HepG2 (cell line): ENCODE measurements around the gene FERMT2. TPM values are rescaled to one million over a fixed set of nuclear protein-coding genes. Genes with fewer than 3 reads are reported as not detected.

Experiments
- ATAC-seq: fragments of 200-7000 bp; cut with Tn5 transposase; 3 replicates; pipeline ENCODE4 v1.9.1; 2020; ENCODE audit warnings: mild to moderate bottlenecking, moderate library complexity
- BruUV-seq: library from RNA; stranded (reverse); fragments of 400-500 nt; replicated peaks from 2 replicates; lab custom pipeline; 2021; lab: Mats Ljungman, UMichigan
- CTCF ChIA-PET: fragments of 300-600 bp; formaldehyde crosslinking; extraction: SDS; loops from one replicate; lab custom pipeline; 2021; ENCODE audit warnings: low total read pairs, inconsistent platforms, low intra/inter-chr PET ratio; lab: Yijun Ruan, JAX
- POLR2A ChIA-PET: fragments of 350-600 bp; sonication (Branson Sonifier 250); formaldehyde crosslinking; loops from one replicate; lab custom pipeline; 2020; ENCODE audit warnings: antibody characterized with exemption, inconsistent platforms; lab: Yijun Ruan, JAX
- DNase-seq: peaks from one replicate; pipeline ENCODE4 v3.0.0-alpha.2; 2015; ENCODE audit warnings: low spot score
- FAIRE-seq: peaks from 3 replicates; lab custom pipeline; 2011; peaks lifted over from hg19 to GRCh38; lab: Jason Lieb, UNC
- H2AFZ ChIP-seq: one replicate; pipeline ENCODE4 v1.6.1; 2011; ENCODE audit warnings: low read length, inconsistent platforms
- H3K27ac ChIP-seq: fragments of 300-600 bp; 3 replicates; pipeline ENCODE4 v1.8.0; 2011; ENCODE audit warnings: mixed run types, mild to moderate bottlenecking, mixed read lengths, low read length, inconsistent platforms; ENCODE audit not compliant: insufficient read depth; ENCODE audit errors: extremely low read length
- H3K27me3 ChIP-seq, 2 experiments: fragments of 200-600 bp in 1 of 2; 2 replicates in 1 of 2; 3 replicates in 1 of 2; pipeline versions ENCODE4 v1.6.0 to v1.8.0; 2011; ENCODE audit warnings: low read length in 2 of 2, mild to moderate bottlenecking in 2 of 2, moderate library complexity in 2 of 2, inconsistent platforms in 1 of 2; ENCODE audit not compliant: insufficient read depth in 2 of 2, control insufficient read depth in 1 of 2
- H3K36me3 ChIP-seq, 2 experiments: fragments of 200-600 bp in 1 of 2; replicated peaks in 1 of 2; 2 replicates in 1 of 2; 3 replicates in 1 of 2; pipeline versions ENCODE4 v1.5.1 to v1.8.0; 2011; ENCODE audit warnings: low read length in 2 of 2, inconsistent platforms in 1 of 2; ENCODE audit not compliant: insufficient read depth in 2 of 2, control insufficient read depth in 1 of 2
- H3K4me1 ChIP-seq: 2 replicates; pipeline ENCODE4 v1.5.1; 2012; ENCODE audit warnings: low read length, inconsistent platforms; ENCODE audit not compliant: insufficient read depth
- H3K4me2 ChIP-seq: 2 replicates; pipeline ENCODE4 v1.6.0; 2011; ENCODE audit warnings: low read depth, low read length, inconsistent platforms
- H3K4me3 ChIP-seq, 3 experiments: fragments of 200-600 bp in 1 of 3; sonication (generic), shearing (Covaris generic) in 1 of 3; replicated peaks in 1 of 3; 2 replicates each; pipeline ENCODE4 v1.5.1; 2011 to 2016; ENCODE audit warnings: low read length in 3 of 3, inconsistent platforms in 2 of 3, low read depth in 2 of 3, mild to moderate bottlenecking in 2 of 3, control low read depth in 1 of 3, mixed read lengths in 1 of 3; ENCODE audit not compliant: insufficient read depth in 1 of 3
- H3K79me2 ChIP-seq: one replicate; pipeline ENCODE4 v1.6.1; 2011; ENCODE audit warnings: low read length, inconsistent platforms; ENCODE audit not compliant: insufficient read depth
- H3K9ac ChIP-seq: 2 replicates; pipeline ENCODE4 v1.6.0; 2011; ENCODE audit warnings: mild to moderate bottlenecking, low read depth, low read length, inconsistent platforms; ENCODE audit not compliant: insufficient read depth
- H3K9me3 ChIP-seq: 2 replicates; pipeline ENCODE4 v1.5.1; 2012; ENCODE audit warnings: mild to moderate bottlenecking, low read length
- H4K20me1 ChIP-seq: 2 replicates; pipeline ENCODE4 v1.6.0; 2011; ENCODE audit warnings: inconsistent platforms, mild to moderate bottlenecking, low read length, moderate library complexity; ENCODE audit not compliant: insufficient read depth
- ETS1 ChIP-seq: sonication (generic); formaldehyde crosslinking; IDR thresholded peaks from 2 replicates; pipeline ENCODE4 v1.4.0; 2020; ENCODE audit warnings: missing genetic modification reagents
- FOXO1 ChIP-seq: sonication (generic); formaldehyde crosslinking; IDR thresholded peaks from 2 replicates; pipeline ENCODE4 v1.4.0; 2020; ENCODE audit warnings: missing genetic modification reagents
- HHEX ChIP-seq: IDR thresholded peaks from 2 replicates; pipeline ENCODE4 v1.6.1; 2016; ENCODE audit warnings: control low read depth
- MAFK ChIP-seq, 2 experiments: IDR thresholded peaks in 1 of 2; conservative IDR thresholded peaks in 1 of 2; 2 replicates each; pipeline ENCODE4 v1.6.1; 2011; ENCODE audit warnings: improper control_type of control experiment in 2 of 2, low read length in 2 of 2
- MNT ChIP-seq: fragments of 450-650 bp; IDR thresholded peaks from 2 replicates; pipeline ENCODE4 v1.6.1; 2016
- RARA ChIP-seq: IDR thresholded peaks from 2 replicates; pipeline ENCODE4 v1.6.1; 2016; ENCODE audit warnings: missing genetic modification reagents, missing compliant biosample characterization
- SATB2 ChIP-seq: sonication (generic); formaldehyde crosslinking; IDR thresholded peaks from 2 replicates; pipeline ENCODE4 v1.5.0; 2020; ENCODE audit warnings: missing genetic modification reagents
- SCMH1 ChIP-seq: sonication (generic); formaldehyde crosslinking; IDR thresholded peaks from 2 replicates; pipeline ENCODE4 v1.9.0; 2021; ENCODE audit warnings: missing genetic modification reagents, mild to moderate bottlenecking, borderline replicate concordance
- ZBTB39 ChIP-seq: sonication (generic); formaldehyde crosslinking; IDR thresholded peaks from 2 replicates; pipeline ENCODE4 v1.5.0; 2020; ENCODE audit warnings: missing genetic modification reagents
- ZBTB43 ChIP-seq: sonication (generic); formaldehyde crosslinking; conservative IDR thresholded peaks from 2 replicates; pipeline ENCODE4 v1.4.0; 2020; ENCODE audit warnings: missing genetic modification reagents
- ZEB1 ChIP-seq: IDR thresholded peaks from 2 replicates; pipeline ENCODE4 v1.6.1; 2012; ENCODE audit warnings: mild to moderate bottlenecking, low read depth, inconsistent platforms; ENCODE audit not compliant: insufficient replicate concordance
- ZNF282 ChIP-seq: fragments of 450-650 bp; IDR thresholded peaks from 2 replicates; pipeline ENCODE4 v1.6.1; 2018; ENCODE audit not compliant: partially characterized antibody
- ZNF335 ChIP-seq: sonication (generic); formaldehyde crosslinking; IDR thresholded peaks from 2 replicates; pipeline ENCODE4 v1.4.0; 2020; ENCODE audit warnings: missing genetic modification reagents
- WGBS: methylation state at CpG from one replicate; pipeline ENCODE4 v1.1.6; 2017; ENCODE audit warnings: low lambda C conversion rate; 5-methylcytosine and 5-hydroxymethylcytosine counted together
- in situ Hi-C: cut with HindIII; loops from 2 replicates; pipeline ENCODE4 v1.10.0; 2017; ENCODE audit warnings: low pct_unique_long_range_greater_than_20kb; ENCODE audit not compliant: extremely low pct_ligation_motif_present
- intact Hi-C: fragments of 100-400 bp; cut with micrococcal nuclease; formaldehyde crosslinking; loops from one replicate; pipeline ENCODE4 v1.10.0; 2022; ENCODE audit not compliant: unreplicated experiment
- polyA plus RNA-seq, 8 experiments: library from polyadenylated mRNA; depleted of rRNA in 3 of 8; stranded (reverse) in 7 of 8; unstranded in 1 of 8; fragments of >200 nt; fragmentation: Illumina TruSeq in 4 of 8; extraction: Trizol in 4 of 8; gene quantifications; 2 replicates each; pipeline versions ENCODE4 v1.2.1 to v1.2.3, GENCODE V29; 2011 to 2016; ENCODE audit warnings: low read depth in 4 of 8, missing spikeins in 1 of 8, mixed read lengths in 1 of 8; ENCODE audit not compliant: insufficient read depth in 1 of 8
- total RNA-seq, 5 experiments: library from RNA; depleted of rRNA; stranded (reverse); fragments of >200 nt; fragmentation: Illumina TruSeq; extraction: Trizol; gene quantifications; 2 replicates each; pipeline ENCODE4 v1.2.3, GENCODE V29; 2016; ENCODE audit warnings: low read depth in 1 of 5
- TF ChIP-seq, protein P1 (sequence below): sonication (generic); formaldehyde crosslinking; IDR thresholded peaks from 2 replicates; pipeline ENCODE4 v1.4.0; 2020; ENCODE audit warnings: missing genetic modification reagents
- TF ChIP-seq, protein P2 (sequence below): sonication (generic); formaldehyde crosslinking; IDR thresholded peaks from 2 replicates; pipeline ENCODE4 v1.8.0; 2022; ENCODE audit warnings: mild to moderate bottlenecking, missing genetic modification reagents, borderline replicate concordance

Gene FERMT2
- total and polyA plus RNA-seq, 2 of the 13 experiments (the other 11 are each of a cell fraction or from before 2014, with no cell fraction given): 36.2 to 60.4 TPM

GRCh38 chr14:52861403-52861802 is 89.4 kb downstream of the FERMT2 start:
- no peak for TF ChIP-seq SATB2 (CRISPR knock-in tag)
- TF ChIP-seq, protein P1, sequence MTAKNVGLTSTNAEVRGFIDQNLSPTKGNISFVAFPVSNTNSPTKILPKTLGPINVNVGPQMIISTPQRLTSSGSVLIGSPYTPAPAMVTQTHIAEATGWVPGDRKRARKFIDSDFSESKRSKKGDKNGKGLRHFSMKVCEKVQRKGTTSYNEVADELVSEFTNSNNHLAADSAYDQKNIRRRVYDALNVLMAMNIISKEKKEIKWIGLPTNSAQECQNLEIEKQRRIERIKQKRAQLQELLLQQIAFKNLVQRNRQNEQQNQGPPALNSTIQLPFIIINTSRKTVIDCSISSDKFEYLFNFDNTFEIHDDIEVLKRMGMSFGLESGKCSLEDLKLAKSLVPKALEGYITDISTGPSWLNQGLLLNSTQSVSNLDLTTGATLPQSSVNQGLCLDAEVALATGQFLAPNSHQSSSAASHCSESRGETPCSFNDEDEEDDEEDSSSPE: no peak
- TF ChIP-seq HHEX (CRISPR knock-in tag): no peak
- TF ChIP-seq ZBTB43 (CRISPR knock-in tag): no peak
- TF ChIP-seq ZNF282: no peak
- no peak for TF ChIP-seq MAFK (conservative IDR thresholded peaks at IDR 0.05 in 1 of 2, IDR thresholded peaks at IDR 0.05 in 1 of 2; ENCODE audit: low read length in 2 of 2)
- no peak for TF ChIP-seq ETS1
- no peak for TF ChIP-seq MNT
- no peak for TF ChIP-seq RARA (CRISPR knock-in tag)
- TF ChIP-seq ZNF335 (CRISPR knock-in tag): no peak
- TF ChIP-seq ZBTB39 (CRISPR knock-in tag): no peak
- no peak for TF ChIP-seq ZEB1
- TF ChIP-seq SCMH1 (CRISPR knock-in tag): no peak
- no peak for TF ChIP-seq FOXO1 (CRISPR knock-in tag)
- TF ChIP-seq, protein P2, sequence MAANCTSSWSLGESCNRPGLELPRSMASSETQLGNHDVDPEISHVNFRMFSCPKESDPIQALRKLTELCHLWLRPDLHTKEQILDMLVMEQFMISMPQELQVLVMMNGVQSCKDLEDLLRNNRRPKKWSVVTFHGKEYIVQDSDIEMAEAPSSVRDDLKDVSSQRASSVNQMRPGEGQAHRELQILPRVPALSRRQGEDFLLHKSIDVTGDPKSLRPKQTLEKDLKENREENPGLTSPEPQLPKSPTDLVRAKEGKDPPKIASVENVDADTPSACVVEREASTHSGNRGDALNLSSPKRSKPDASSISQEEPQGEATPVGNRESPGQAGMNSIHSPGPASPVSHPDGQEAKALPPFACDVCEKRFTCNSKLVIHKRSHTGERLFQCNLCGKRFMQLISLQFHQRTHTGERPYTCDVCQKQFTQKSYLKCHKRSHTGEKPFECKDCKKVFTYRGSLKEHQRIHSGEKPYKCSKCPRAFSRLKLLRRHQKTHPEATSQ: no peak
- FAIRE-seq (no peak), DNase-seq (no peak), ATAC-seq (no peak)
- Histone ChIP-seq H3K4me1 (no peaks in the 10 kb centered on the region), H3K4me2 (no peak overlapping the region), H4K20me1 (no peaks in the 10 kb centered on the region), H2AFZ (no peak overlapping the region), H3K27ac (no peak overlapping the region), H3K4me3 (no peak overlapping the region), H3K9ac (no peak overlapping the region), H3K36me3 (peaks cover 7 to 49% of the 10 kb centered on the region in 2 experiments), H3K27me3 (no peaks in the 10 kb centered on the region), H3K9me3 (no peaks in the 10 kb centered on the region), H3K79me2 (no peaks in the 10 kb centered on the region)
- CTCF ChIA-PET: no interaction called here
- POLR2A ChIA-PET: no interaction called here
- 94% methylated on average over 2 of the region's 2 CpGs for WGBS
- BruUV-seq: no TSS peak
- in situ Hi-C loops (no loop called here), intact Hi-C loops (no loop called here)
